ENCODE measurements around the gene B4GAT1. TPM values are rescaled to one million over a fixed set of nuclear protein-coding genes. Genes with fewer than 3 reads are reported as not detected.

B4GAT1 gene
- polyA plus RNA-seq, 1 donor from 2014 or later, result 162 TPM

GRCh38 chr11:66366844-66367477, 19.5 kb upstream of the B4GAT1 start:
- Histone ChIP-seq H3K9ac (ENCODE audit: low read length) (no peak overlapping the region), H3K27me3 (ENCODE audit: insufficient read depth, low read depth, low read length) (no peaks in the 10 kb centered on the region), H3K79me2 (replicated peaks; ENCODE audit: insufficient read depth, low read length) (no peaks in the 10 kb centered on the region), H3K36me3 (ENCODE audit: insufficient read depth, low read length) (no peaks in the 10 kb centered on the region), H3K4me3 (ENCODE audit: low read length) (no peak overlapping the region), H4K20me1 (ENCODE audit: insufficient read depth) (no peaks in the 10 kb centered on the region), H3F3A (ENCODE audit: insufficient read depth, low read length, poor library complexity, severe bottlenecking) (no peaks in the 10 kb centered on the region), H3K9me3 (ENCODE audit: low read length) (no peaks in the 10 kb centered on the region), H3K4me2 (ENCODE audit: low read length) (no peak overlapping the region), H2AFZ (ENCODE audit: low read depth, low read length) (no peak overlapping the region), H3K27ac (ENCODE audit: low read length) (no peak overlapping the region), H3K9me2 (ENCODE audit: insufficient read depth, low read length) (no peaks in the 10 kb centered on the region)
- TF ChIP-seq TAF1 (IDR thresholded peaks at IDR 0.05; ENCODE audit: low read depth) (no peak), EP300 (conservative IDR thresholded peaks at IDR 0.05; ENCODE audit: poor library complexity, severe bottlenecking) (no peak), REST (IDR thresholded peaks at IDR 0.05; ENCODE audit: borderline replicate concordance) (no peak), MXI1 (conservative IDR thresholded peaks at IDR 0.05; ENCODE audit: poor library complexity, severe bottlenecking) (no peak), EZH2 (IDR thresholded peaks at IDR 0.05; ENCODE audit: borderline replicate concordance, insufficient read depth, low read length, poor library complexity, severe bottlenecking) (no peak), CTCF (IDR thresholded peaks at IDR 0.05; ENCODE audit: poor library complexity, severe bottlenecking) (no peak), SMC3 (conservative IDR thresholded peaks at IDR 0.05; ENCODE audit: poor library complexity) (no peak), POLR2AphosphoS5 (IDR thresholded peaks at IDR 0.05) (no peak), RAD21 (conservative IDR thresholded peaks at IDR 0.05) (no peak)

GRCh38 chr11:66365711-66366619, 18.5 kb upstream of the B4GAT1 start:
- no peaks in the 10 kb centered on the region for H3K9me3 ChIP-seq (ENCODE audit: low read length)
- H3K27me3 ChIP-seq (ENCODE audit: insufficient read depth, low read depth, low read length), result no peaks in the 10 kb centered on the region
- TF ChIP-seq TAF1 (IDR thresholded peaks at IDR 0.05; ENCODE audit: low read depth) (no peak), EP300 (conservative IDR thresholded peaks at IDR 0.05; ENCODE audit: poor library complexity, severe bottlenecking) (no peak), POLR2AphosphoS5 (IDR thresholded peaks at IDR 0.05) (no peak), SMC3 (conservative IDR thresholded peaks at IDR 0.05; ENCODE audit: poor library complexity) (no peak), RAD21 (conservative IDR thresholded peaks at IDR 0.05) (no peak), EZH2 (IDR thresholded peaks at IDR 0.05; ENCODE audit: borderline replicate concordance, insufficient read depth, low read length, poor library complexity, severe bottlenecking) (no peak), MXI1 (conservative IDR thresholded peaks at IDR 0.05; ENCODE audit: poor library complexity, severe bottlenecking) (no peak), CTCF (IDR thresholded peaks at IDR 0.05; ENCODE audit: poor library complexity, severe bottlenecking) (no peak), REST (IDR thresholded peaks at IDR 0.05; ENCODE audit: borderline replicate concordance) (no peak)
- H2AFZ ChIP-seq (ENCODE audit: low read depth, low read length), result no peak overlapping the region
- no peaks in the 10 kb centered on the region for H3K36me3 ChIP-seq (ENCODE audit: insufficient read depth, low read length)
- no peak overlapping the region for H3K9ac ChIP-seq (ENCODE audit: low read length)
- no peak overlapping the region for H3K4me3 ChIP-seq (ENCODE audit: low read length)
- no peaks in the 10 kb centered on the region for H3K9me2 ChIP-seq (ENCODE audit: insufficient read depth, low read length)
- H3F3A ChIP-seq (ENCODE audit: insufficient read depth, low read length, poor library complexity, severe bottlenecking), result no peaks in the 10 kb centered on the region
- no peaks in the 10 kb centered on the region for H3K79me2 ChIP-seq (replicated peaks; ENCODE audit: insufficient read depth, low read length)
- H3K27ac ChIP-seq (ENCODE audit: low read length), result no peak overlapping the region
- H3K4me2 ChIP-seq (ENCODE audit: low read length), result no peak overlapping the region
- no peaks in the 10 kb centered on the region for H4K20me1 ChIP-seq (ENCODE audit: insufficient read depth)

Data from neural cell (in vitro differentiated cells).